Endothelial cell of umbilical vein (primary cell): ENCODE results near the gene LMAN2. TPM values are rescaled to one million over a fixed set of nuclear protein-coding genes. Genes with fewer than 3 reads are reported as not detected.

ENCODE experiments used
- BruUV-seq: library from RNA; stranded (reverse); fragments of 400-500 nt; replicated peaks from 2 replicates; lab custom pipeline; 2021; lab: Mats Ljungman, UMichigan
- CTCF ChIA-PET: fragments of 300-600, 350-600 bp; sonication (Branson Sonifier 250); formaldehyde crosslinking; loops from one replicate; lab custom pipeline; 2021; ENCODE audit warnings: antibody characterized with exemption, inconsistent platforms; lab: Charles Lee
- POLR2A ChIA-PET: fragments of 300-600, 350-600 bp; sonication (Branson Sonifier 250); formaldehyde crosslinking; loops from one replicate; lab custom pipeline; 2021; ENCODE audit warnings: antibody characterized with exemption, inconsistent platforms; lab: Charles Lee
- DNase-seq: peaks from one replicate; pipeline ENCODE4 v3.0.0-alpha.2; 2011; ENCODE audit warnings: low read depth, low spot score
- FAIRE-seq: peaks from 2 replicates; lab custom pipeline; 2011; peaks lifted over from hg19 to GRCh38; lab: Jason Lieb, UNC
- H2AFZ ChIP-seq: 2 replicates; pipeline ENCODE4 v1.6.0; 2012; ENCODE audit warnings: low read depth, low read length, control low read depth, inconsistent platforms
- H3K27ac ChIP-seq: 2 replicates; pipeline ENCODE4 v1.5.1; 2011; ENCODE audit warnings: low read depth, mild to moderate bottlenecking, control low read depth, low read length, moderate library complexity; ENCODE audit not compliant: insufficient read depth
- H3K27me3 ChIP-seq, 2 experiments: 2 replicates each; pipeline versions ENCODE4 v1.6.0 to v1.6.1; 2011; ENCODE audit warnings: low read length in 2 of 2, mixed read lengths in 1 of 2; ENCODE audit not compliant: control insufficient read depth in 2 of 2, insufficient read depth in 2 of 2
- H3K36me3 ChIP-seq, 2 experiments: 2 replicates in 1 of 2; 3 replicates in 1 of 2; pipeline ENCODE4 v1.5.1; 2011; ENCODE audit warnings: low read length in 2 of 2, mild to moderate bottlenecking in 1 of 2, moderate library complexity in 1 of 2; ENCODE audit not compliant: control insufficient read depth in 2 of 2, insufficient read depth in 2 of 2; ENCODE audit errors: extremely low read depth in 1 of 2
- H3K4me1 ChIP-seq: 3 replicates; pipeline ENCODE4 v1.5.1; 2011; ENCODE audit warnings: mild to moderate bottlenecking, low read length; ENCODE audit not compliant: control insufficient read depth, insufficient read depth; ENCODE audit errors: extremely low read depth
- H3K4me2 ChIP-seq: 2 replicates; pipeline ENCODE4 v1.6.1; 2011; ENCODE audit warnings: low read length, control low read depth, mixed read lengths; ENCODE audit not compliant: insufficient read depth
- H3K4me3 ChIP-seq, 3 experiments: fragments of 200-600 bp in 1 of 3; sonication (generic), shearing (Covaris generic) in 1 of 3; replicated peaks in 1 of 3; 2 replicates each; pipeline ENCODE4 v1.5.1; 2011 to 2016; ENCODE audit warnings: control low read depth in 3 of 3, low read length in 3 of 3, mild to moderate bottlenecking in 2 of 3, inconsistent platforms in 1 of 3, low read depth in 1 of 3, moderate library complexity in 1 of 3; ENCODE audit not compliant: insufficient read depth in 1 of 3
- H3K79me2 ChIP-seq: 2 replicates; pipeline ENCODE4 v1.6.0; 2012; ENCODE audit warnings: low read length, inconsistent platforms; ENCODE audit not compliant: control insufficient read depth, insufficient read depth
- H3K9ac ChIP-seq: replicated peaks from 2 replicates; pipeline ENCODE3; 2011; ENCODE audit warnings: low read length, control low read depth; ENCODE audit not compliant: insufficient read depth; ENCODE audit errors: extremely low read depth
- H3K9me1 ChIP-seq: replicated peaks from 3 replicates; pipeline ENCODE4 v1.6.0; 2011; ENCODE audit warnings: mild to moderate bottlenecking, low read length; ENCODE audit not compliant: control insufficient read depth, insufficient read depth; ENCODE audit errors: extremely low read depth
- H3K9me3 ChIP-seq: replicated peaks from 2 replicates; pipeline ENCODE4 v1.5.1; 2012; ENCODE audit warnings: low read length, inconsistent platforms; ENCODE audit not compliant: control insufficient read depth, insufficient read depth
- H4K20me1 ChIP-seq: replicated peaks from 2 replicates; pipeline ENCODE3; 2011; ENCODE audit warnings: mild to moderate bottlenecking, low read length; ENCODE audit not compliant: control insufficient read depth, insufficient read depth; ENCODE audit errors: extremely low read depth
- EZH2 ChIP-seq: IDR thresholded peaks from 2 replicates; pipeline ENCODE4 v1.6.1; 2012; ENCODE audit warnings: borderline replicate concordance, low read depth, mild to moderate bottlenecking, moderate library complexity, low read length, inconsistent platforms; ENCODE audit not compliant: severe bottlenecking
- FOS ChIP-seq: IDR thresholded peaks from 2 replicates; pipeline ENCODE4 v1.6.1; 2011; ENCODE audit warnings: mild to moderate bottlenecking, low read length, moderate library complexity, borderline replicate concordance; ENCODE audit not compliant: insufficient read depth
- JUN ChIP-seq: IDR thresholded peaks from 2 replicates; pipeline ENCODE4 v1.6.1; 2011; ENCODE audit warnings: borderline replicate concordance, low read depth; ENCODE audit not compliant: insufficient read length, insufficient read depth
- POLR2AphosphoS5 ChIP-seq: IDR thresholded peaks from 2 replicates; pipeline ENCODE4 v1.6.1; 2012; ENCODE audit warnings: low read depth, mild to moderate bottlenecking, control low read depth, low read length, moderate library complexity; ENCODE audit not compliant: insufficient read depth
- dilution Hi-C: fragments of 300-500 bp; cut with MboI; formaldehyde crosslinking; loops from one replicate; pipeline ENCODE4 v1.15.0; 2019; ENCODE audit warnings: low sequenced_read_pairs; ENCODE audit not compliant: extremely low pct_ligation_motif_present
- intact Hi-C: fragments of 100-400 bp; cut with micrococcal nuclease; formaldehyde crosslinking; loops from one replicate; pipeline ENCODE4 v1.10.0; 2022
- polyA plus RNA-seq, 4 experiments: library from polyadenylated mRNA; depleted of rRNA in 3 of 4; stranded (reverse) in 3 of 4; unstranded in 1 of 4; fragments of >200 nt; gene quantifications; 2 replicates each; pipeline versions ENCODE4 v1.2.1 to v1.2.3, GENCODE V29; 2011 to 2012; ENCODE audit warnings: missing spikeins in 1 of 4
- total RNA-seq: library from RNA; stranded (reverse); gene quantifications from 2 replicates; pipeline ENCODE4 v1.2.3, GENCODE V29; 2021
- TF ChIP-seq, protein P1 (sequence below), 2 donors: IDR thresholded peaks; 1 replicate in 1 of 2; 2 replicates in 1 of 2; pipeline ENCODE4 v1.5.1; 2011; ENCODE audit warnings: low read length in 2 of 2, mild to moderate bottlenecking in 2 of 2, moderate library complexity in 2 of 2, control low read depth in 1 of 2, inconsistent platforms in 1 of 2, low read depth in 1 of 2; ENCODE audit not compliant: insufficient read depth in 1 of 2; ENCODE audit errors: extremely low read depth in 1 of 2

The LMAN2 gene
- total and polyA plus RNA-seq, 2 donors (not counting 3 experiments of a cell fraction or from before 2014, with no cell fraction given), result 151 to 370 TPM

DNA sequence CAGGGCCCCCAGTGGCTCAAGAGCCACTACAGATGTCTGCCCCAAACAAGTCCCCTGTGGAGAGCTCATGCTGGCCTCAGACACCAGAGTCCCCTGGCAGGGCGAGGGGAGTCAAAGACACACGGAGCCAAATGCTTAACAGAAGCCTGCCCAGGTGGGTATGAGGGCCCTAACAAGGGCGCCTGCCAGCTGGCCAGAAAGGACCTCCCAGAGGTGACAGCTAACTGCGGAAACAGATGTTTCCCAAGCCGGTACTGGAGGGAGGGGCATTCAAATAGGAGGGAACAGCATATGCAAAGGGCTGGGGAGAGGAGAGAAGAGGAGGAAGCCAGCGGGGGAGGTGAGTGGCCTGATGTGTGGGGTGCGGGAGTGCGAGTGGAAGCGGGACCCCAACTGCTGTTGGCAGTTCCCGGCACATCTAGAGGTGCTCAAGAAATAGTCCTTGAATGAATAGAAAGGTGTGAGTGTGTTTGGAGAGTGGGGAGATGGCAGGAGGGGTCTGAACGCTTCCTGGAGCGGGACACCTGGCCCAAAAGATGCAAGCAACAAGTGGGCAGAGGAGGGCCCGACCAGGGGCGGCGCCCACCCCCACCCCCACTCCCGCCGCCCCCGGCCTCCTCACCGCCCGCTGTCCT lies 40.6 kb downstream of the LMAN2 start:
- intact Hi-C loops (loop anchor here (5.0 kb wide), 2 partner anchors 56 to 659 kb away; no protein-coding TSS in a partner anchor), dilution Hi-C loops (no loop called here)
- Histone ChIP-seq H3K36me3 (peaks cover 0 to 9% of the 10 kb centered on the region in 2 experiments), H3K4me1 (peaks cover 22% of the 10 kb centered on the region), H3K4me2 (peak overlapping the region; percentile 50), H3K9ac (no peak overlapping the region), H3K4me3 (peak overlapping the region; percentile 49 to 64 (median 58)), H3K27me3 (no peaks in the 10 kb centered on the region), H2AFZ (no peak overlapping the region), H3K27ac (no peak overlapping the region), H3K79me2 (peaks cover 13% of the 10 kb centered on the region), H3K9me1 (no peaks in the 10 kb centered on the region), H3K9me3 (no peaks in the 10 kb centered on the region), H4K20me1 (no peaks in the 10 kb centered on the region)
- POLR2A ChIA-PET, result interaction anchor here (1.3 kb wide), 1 partner anchor 40 kb away, joined by 4 read pairs; the partner anchor contains the start of gene LMAN2
- TSS peak; percentile 23 for BruUV-seq
- peak; percentile 71 for DNase-seq
- CTCF ChIA-PET, result interaction anchor here (0.7 to 3.4 kb wide), 28 partner anchors 8 to 863 kb away, joined by 3 to 45 read pairs (median 6); partner anchors contain the start of genes FGFR4, GRK6 and NSD1
- TF ChIP-seq EZH2 (no peak), POLR2AphosphoS5 (peak; percentile 54), FOS (no peak), JUN (no peak)
- TF ChIP-seq, protein P1, sequence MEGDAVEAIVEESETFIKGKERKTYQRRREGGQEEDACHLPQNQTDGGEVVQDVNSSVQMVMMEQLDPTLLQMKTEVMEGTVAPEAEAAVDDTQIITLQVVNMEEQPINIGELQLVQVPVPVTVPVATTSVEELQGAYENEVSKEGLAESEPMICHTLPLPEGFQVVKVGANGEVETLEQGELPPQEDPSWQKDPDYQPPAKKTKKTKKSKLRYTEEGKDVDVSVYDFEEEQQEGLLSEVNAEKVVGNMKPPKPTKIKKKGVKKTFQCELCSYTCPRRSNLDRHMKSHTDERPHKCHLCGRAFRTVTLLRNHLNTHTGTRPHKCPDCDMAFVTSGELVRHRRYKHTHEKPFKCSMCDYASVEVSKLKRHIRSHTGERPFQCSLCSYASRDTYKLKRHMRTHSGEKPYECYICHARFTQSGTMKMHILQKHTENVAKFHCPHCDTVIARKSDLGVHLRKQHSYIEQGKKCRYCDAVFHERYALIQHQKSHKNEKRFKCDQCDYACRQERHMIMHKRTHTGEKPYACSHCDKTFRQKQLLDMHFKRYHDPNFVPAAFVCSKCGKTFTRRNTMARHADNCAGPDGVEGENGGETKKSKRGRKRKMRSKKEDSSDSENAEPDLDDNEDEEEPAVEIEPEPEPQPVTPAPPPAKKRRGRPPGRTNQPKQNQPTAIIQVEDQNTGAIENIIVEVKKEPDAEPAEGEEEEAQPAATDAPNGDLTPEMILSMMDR (IDR thresholded peaks at IDR 0.05; ENCODE audit: extremely low read depth in 1 of 2, insufficient read depth in 1 of 2, low read depth in 1 of 2, low read length in 2 of 2), result no peak
- FAIRE-seq, result peak; percentile 82
